Esophagus muscularis mucosa (tissue), 3 donors: Measurements from ENCODE around the gene GNAO1.
A peak's percentile ranks its signal among the peaks of the same experiment; 100 is the strongest.

ENCODE experiments used
- CTCF ChIP-seq, 3 experiments: fragments of 200-600 bp in 2 of 3; fragments of 450-650 bp in 1 of 3; sonication (generic) in 2 of 3; IDR thresholded peaks; one replicate each; pipeline ENCODE4 v1.5.1; 2017 to 2019; ENCODE audit warnings: antibody characterized with exemption in 3 of 3, mild to moderate bottlenecking in 2 of 3, moderate library complexity in 1 of 3
- POLR2AphosphoS5 ChIP-seq, 2 donors: sonication (generic); formaldehyde crosslinking; IDR thresholded peaks; one replicate each; pipeline ENCODE4 v1.6.1; 2017; ENCODE audit warnings: antibody characterized with exemption in 2 of 2

GRCh38 chr16:56190677-56191155, 573 bp upstream of the GNAO1 start:
- no peak for TF ChIP-seq CTCF (IDR thresholded peaks at IDR 0.05)
- TF ChIP-seq POLR2AphosphoS5 (IDR thresholded peaks at IDR 0.05) = peak in 1 of 2 donors; percentile 15
